ENCODE results near the gene BICRA. TPM values are rescaled to one million over a fixed set of nuclear protein-coding genes. Genes with fewer than 3 reads are reported as not detected.
A peak's percentile ranks its signal among the peaks of the same experiment; 100 is the strongest.
"Not testable (repeated sequence)": the region's sequence is repeated elsewhere in the genome, so short reads cannot be mapped to it uniquely, and the experiment has no call there.

BICRA gene
- total RNA-seq, 1 donor from 2014 or later = 5.2 TPM

- peaks cover 0 to 17% of the 10 kb centered on the region in 2 donors for H3K36me3 ChIP-seq
- intact Hi-C loops (cut with DNase I) = no loop called here
- peak overlapping the region in 1 of 2 donors; percentile 29 for H3K4me3 ChIP-seq
- no peak for DNase-seq (ENCODE audit: extremely low spot score in 2 of 2)
- H3K27me3 ChIP-seq = no peaks in the 10 kb centered on the region
- H3K27ac ChIP-seq = peak overlapping the region; percentile 97
- TF ChIP-seq POLR2AphosphoS5 (IDR thresholded peaks at IDR 0.05; ENCODE audit: insufficient read depth in 1 of 2, low read depth in 1 of 2) = no peak
- no peak for TF ChIP-seq POLR2A (IDR thresholded peaks at IDR 0.05)
- no peak for TF ChIP-seq CTCF (IDR thresholded peaks at IDR 0.05)
- H3K4me1 ChIP-seq = peaks cover 95% of the 10 kb centered on the region
- no peaks in the 10 kb centered on the region for H3K9me3 ChIP-seq
These were observed 111.9 kb downstream of the BICRA start for GRCh38 chr19:47720669-47721422.

- intact Hi-C loops (cut with DNase I) = no loop called here
- Histone ChIP-seq H3K4me1 (peaks cover 94% of the 10 kb centered on the region), H3K36me3 (peaks cover 0 to 28% of the 10 kb centered on the region in 2 donors), H3K27me3 (no peaks in the 10 kb centered on the region), H3K4me3 (peak overlapping the region; percentile 34 to 48), H3K9me3 (no peaks in the 10 kb centered on the region), H3K27ac (peak overlapping the region; percentile 86)
- TF ChIP-seq CTCF (IDR thresholded peaks at IDR 0.05) = no peak
- TF ChIP-seq POLR2AphosphoS5 (IDR thresholded peaks at IDR 0.05; ENCODE audit: insufficient read depth in 1 of 2, low read depth in 1 of 2) = no peak
- no peak for TF ChIP-seq POLR2A (IDR thresholded peaks at IDR 0.05)
- DNase-seq (ENCODE audit: extremely low spot score in 2 of 2) = no peak
These were observed 114.6 kb downstream of the BICRA start for GRCh38 chr19:47723581-47723940.

GRCh38 chr19:47725759-47726401 lies 116.9 kb downstream of the BICRA start:
- TF ChIP-seq POLR2A (IDR thresholded peaks at IDR 0.05) = no peak
- TF ChIP-seq CTCF (IDR thresholded peaks at IDR 0.05) = no peak
- peak; percentile 23 to 54 for TF ChIP-seq POLR2AphosphoS5 (IDR thresholded peaks at IDR 0.05; ENCODE audit: insufficient read depth in 1 of 2, low read depth in 1 of 2)
- Histone ChIP-seq H3K27me3 (no peaks in the 10 kb centered on the region), H3K27ac (peak overlapping the region; percentile 80), H3K9me3 (no peaks in the 10 kb centered on the region), H3K4me3 (no peak overlapping the region), H3K4me1 (peaks cover 91% of the 10 kb centered on the region), H3K36me3 (peaks cover 0 to 36% of the 10 kb centered on the region in 2 donors)
- intact Hi-C loops (cut with DNase I) = no loop called here
- DNase-seq (ENCODE audit: extremely low spot score in 2 of 2) = no peak

- Histone ChIP-seq H3K27ac (peak overlapping the region; percentile 80), H3K4me1 (peaks cover 86% of the 10 kb centered on the region), H3K27me3 (no peaks in the 10 kb centered on the region), H3K9me3 (no peaks in the 10 kb centered on the region), H3K36me3 (peaks cover 0 to 37% of the 10 kb centered on the region in 2 donors), H3K4me3 (no peak overlapping the region)
- intact Hi-C loops (cut with DNase I) = no loop called here
- no peak for TF ChIP-seq POLR2A (IDR thresholded peaks at IDR 0.05)
- TF ChIP-seq CTCF (IDR thresholded peaks at IDR 0.05) = no peak
- no peak for TF ChIP-seq POLR2AphosphoS5 (IDR thresholded peaks at IDR 0.05; ENCODE audit: insufficient read depth in 1 of 2, low read depth in 1 of 2)
- DNase-seq (ENCODE audit: extremely low spot score in 2 of 2) = no peak
These were observed 117.5 kb downstream of the BICRA start for GRCh38 chr19:47726467-47726866.

- H3K4me3 ChIP-seq; intact Hi-C loops (cut with DNase I); H3K9me3 ChIP-seq; DNase-seq (ENCODE audit: extremely low spot score in 2 of 2); H3K27me3 ChIP-seq: not testable (repeated sequence)
- Histone ChIP-seq H3K27ac (peak overlapping the region; percentile 92), H3K36me3 (peaks cover 0 to 41% of the 10 kb centered on the region in 2 donors), H3K4me1 (peaks cover 70% of the 10 kb centered on the region)
These were observed 119.4 kb downstream of the BICRA start for GRCh38 chr19:47728295-47728694.

All from vagina (tissue), 2 donors.